BJ (cell line): ENCODE data around the gene SETD9. TPM values are rescaled to one million over a fixed set of nuclear protein-coding genes. Genes with fewer than 3 reads are reported as not detected.

Source experiments
- CTCF ChIA-PET: fragments of 350-600 bp; formaldehyde crosslinking; extraction: SDS; loops from one replicate; lab custom pipeline; 2021; ENCODE audit warnings: antibody characterized with exemption, inconsistent platforms; lab: Yijun Ruan, JAX
- POLR2A ChIA-PET: fragments of 300-600 bp; sonication (Branson Sonifier 250); formaldehyde crosslinking; extraction: SDS; loops from one replicate; lab custom pipeline; 2021; ENCODE audit warnings: antibody characterized with exemption; lab: Charles Lee
- DNase-seq: peaks from one replicate; pipeline ENCODE4 v3.0.0-alpha.2; 2011; ENCODE audit warnings: low read depth
- H3K27me3 ChIP-seq: 2 replicates; pipeline ENCODE4 v1.6.0; 2011; ENCODE audit warnings: low read length; ENCODE audit not compliant: control insufficient read depth, insufficient read depth
- H3K36me3 ChIP-seq: 2 replicates; pipeline ENCODE4 v1.5.1; 2011; ENCODE audit warnings: low read length; ENCODE audit not compliant: control insufficient read depth, insufficient read depth
- H3K4me3 ChIP-seq: 2 replicates; pipeline ENCODE4 v1.5.1; 2011; ENCODE audit warnings: low read depth, mild to moderate bottlenecking, control low read depth, low read length
- CTCF ChIP-seq: IDR thresholded peaks from 2 replicates; pipeline ENCODE4 v1.5.1; 2011; ENCODE audit warnings: low read depth, mild to moderate bottlenecking, control low read depth, inconsistent platforms, low read length, moderate library complexity; ENCODE audit not compliant: insufficient read depth
- polyA plus RNA-seq: library from polyadenylated mRNA; depleted of rRNA; stranded (reverse); fragments of >200 nt; gene quantifications from 2 replicates; pipeline ENCODE4 v1.2.3, GENCODE V29; 2011

Gene SETD9
- polyA plus RNA-seq, 1 experiment: 2.8 TPM

GRCh38 chr5:56910210-56910965 lies 992 bp downstream of the SETD9 start:
- Histone ChIP-seq H3K36me3 (no peaks in the 10 kb centered on the region), H3K4me3 (peak overlapping the region; percentile 54), H3K27me3 (no peaks in the 10 kb centered on the region)
- no peak for TF ChIP-seq CTCF
- POLR2A ChIA-PET: no interaction called here
- no peak for DNase-seq
- CTCF ChIA-PET: interaction anchor here (0.7 to 1.0 kb wide), 2 partner anchors 11 to 23 kb away, joined by 3 read pairs; no protein-coding TSS in a partner anchor

GRCh38 chr5:56913766-56914165 lies 4.4 kb downstream of the SETD9 start:
- DNase-seq: no peak
- Histone ChIP-seq H3K36me3 (no peaks in the 10 kb centered on the region), H3K27me3 (no peaks in the 10 kb centered on the region), H3K4me3 (no peak overlapping the region)
- TF ChIP-seq CTCF: no peak
- CTCF ChIA-PET: interaction anchor here (0.6 to 0.9 kb wide), 3 partner anchors 10 to 369 kb away, joined by 3 to 4 read pairs (median 3); no protein-coding TSS in a partner anchor
- POLR2A ChIA-PET: no interaction called here

GRCh38 chr5:56914678-56915077 lies 5.3 kb downstream of the SETD9 start:
- Histone ChIP-seq H3K4me3 (no peak overlapping the region), H3K36me3 (no peaks in the 10 kb centered on the region), H3K27me3 (no peaks in the 10 kb centered on the region)
- ChIA-PET CTCF (no interaction called here), POLR2A (no interaction called here)
- TF ChIP-seq CTCF: no peak
- DNase-seq: no peak

- no peak overlapping the region for H3K4me3 ChIP-seq
- ChIA-PET CTCF (interaction anchor here (1.2 to 2.8 kb wide), 2 partner anchors 11 to 15 kb away, joined by 3 to 9 read pairs; no protein-coding TSS in a partner anchor), POLR2A (interaction anchor here (0.7 kb wide), 1 partner anchor 10 kb away, joined by 3 read pairs; no protein-coding TSS in a partner anchor)
- no peak for TF ChIP-seq CTCF
- peaks cover 3% of the 10 kb centered on the region for H3K36me3 ChIP-seq
- DNase-seq: no peak
- no peaks in the 10 kb centered on the region for H3K27me3 ChIP-seq
These were observed 8.1 kb downstream of the SETD9 start for GRCh38 chr5:56917534-56917933.

GRCh38 chr5:56918054-56918453 lies 8.7 kb downstream of the SETD9 start:
- Histone ChIP-seq H3K27me3 (no peaks in the 10 kb centered on the region), H3K4me3 (no peak overlapping the region), H3K36me3 (peaks cover 4% of the 10 kb centered on the region)
- DNase-seq: no peak
- TF ChIP-seq CTCF: no peak
- POLR2A ChIA-PET: interaction anchor here (0.7 kb wide), 1 partner anchor 9 kb away, joined by 3 read pairs; no protein-coding TSS in a partner anchor
- CTCF ChIA-PET: interaction anchor here (1.2 to 2.8 kb wide), 2 partner anchors 11 to 16 kb away, joined by 3 to 9 read pairs; no protein-coding TSS in a partner anchor
